Left lung (tissue), 10 donors: ENCODE measurements around the gene PTPRM. TPM values are rescaled to one million over a fixed set of nuclear protein-coding genes. Genes with fewer than 3 reads are reported as not detected.

Source experiments
- ATAC-seq: fragments of 200-7000 bp; cut with Tn5 transposase; one replicate; pipeline ENCODE4 v1.9.1; 2020; ENCODE audit warnings: moderate library complexity
- DNase-seq, 4 donors: peaks; one replicate each; pipeline ENCODE4 v3.0.0-alpha.2; 2013 to 2020
- H3K27ac ChIP-seq, 2 donors: fragments of 200-600 bp; sonication (generic) in 1 of 2; one replicate each; pipeline versions ENCODE4 v1.5.0 to v1.8.0; 2020 to 2021
- H3K27me3 ChIP-seq, 2 donors: fragments of 200-600 bp; sonication (generic) in 1 of 2; one replicate each; pipeline versions ENCODE4 v1.5.0 to v1.8.0; 2020 to 2021
- H3K36me3 ChIP-seq, 2 donors: fragments of 200-600 bp; sonication (generic) in 1 of 2; one replicate each; pipeline versions ENCODE4 v1.5.0 to v1.8.0; 2020 to 2021
- H3K4me1 ChIP-seq, 2 donors: fragments of 200-600 bp; one replicate each; pipeline ENCODE4 v1.8.0; 2021
- H3K4me3 ChIP-seq, 2 donors: fragments of 200-600 bp; sonication (generic) in 1 of 2; one replicate each; pipeline versions ENCODE4 v1.5.0 to v1.8.0; 2020 to 2021; ENCODE audit warnings: mild to moderate bottlenecking in 1 of 2
- H3K9me3 ChIP-seq, 2 donors: fragments of 200-600 bp; sonication (generic) in 1 of 2; one replicate each; pipeline versions ENCODE4 v1.5.0 to v1.8.0; 2020 to 2021
- CTCF ChIP-seq, 2 donors: fragments of 200-600 bp; sonication (generic) in 1 of 2; IDR thresholded peaks; one replicate each; pipeline versions ENCODE4 v1.5.0 to v1.8.0; 2021; ENCODE audit warnings: antibody characterized with exemption in 2 of 2
- intact Hi-C, 2 donors: fragments of 100-400 bp; cut with DNase I; formaldehyde crosslinking; loops; one replicate each; pipeline versions ENCODE4 v1.11.2 to v1.14.2; 2022
- polyA plus RNA-seq, 6 donors: library from polyadenylated mRNA; unstranded; fragments of 120-200 nt; gene quantifications; one replicate each; pipeline ENCODE4 v1.2.1, GENCODE V29; 2013; ENCODE audit not compliant: insufficient read length in 6 of 6
- total RNA-seq, 2 donors: library from RNA; stranded (reverse); fragmentation: NEBNext Ultra II Directional; extraction: Animal tissue kit (Norgen Biotek cat#: 25700); gene quantifications; one replicate each; pipeline ENCODE4 v1.2.1, GENCODE V29; 2021
- donor health status: DM: no; HTN: yes; CAD: no.
- donor health status: DM: no; HTN: no; CAD: no.

PTPRM gene
- total and polyA plus RNA-seq, 8 donors, result 76.4 to 99.6 (median 90.1) TPM

- Histone ChIP-seq H3K4me1 (peaks cover 7 to 14% of the 10 kb centered on the region in 2 donors), H3K27me3 (no peaks in the 10 kb centered on the region), H3K27ac (no peak overlapping the region), H3K36me3 (no peaks in the 10 kb centered on the region), H3K4me3 (no peak overlapping the region), H3K9me3 (peaks cover 0 to 10% of the 10 kb centered on the region in 2 donors)
- ATAC-seq, result no peak
- TF ChIP-seq CTCF (IDR thresholded peaks at IDR 0.05), result no peak
- peak in 1 of 4 donors; percentile 6 for DNase-seq
- intact Hi-C loops, result no loop called here
Observed at GRCh38 chr18:8176109-8176508, 609.0 kb downstream of the PTPRM start.

- Histone ChIP-seq H3K27ac (peak overlapping the region; percentile 45 to 57), H3K9me3 (peaks cover 0 to 10% of the 10 kb centered on the region in 2 donors), H3K27me3 (no peaks in the 10 kb centered on the region), H3K4me1 (peaks cover 7 to 14% of the 10 kb centered on the region in 2 donors), H3K4me3 (no peak overlapping the region), H3K36me3 (no peaks in the 10 kb centered on the region)
- intact Hi-C loops, result no loop called here
- ATAC-seq, result peak; percentile 60
- no peak for DNase-seq
- TF ChIP-seq CTCF (IDR thresholded peaks at IDR 0.05), result no peak
Observed at GRCh38 chr18:8176554-8176953, 609.4 kb downstream of the PTPRM start.

GRCh38 chr18:8177330-8178016, 610.4 kb downstream of the PTPRM start:
- peak in 2 of 4 donors; percentile 13 to 52 for DNase-seq
- ATAC-seq, result peak; percentile 98
- H3K27ac ChIP-seq, result peak overlapping the region; percentile 45 to 57
- H3K4me3 ChIP-seq, result no peak overlapping the region
- peaks cover 7 to 14% of the 10 kb centered on the region in 2 donors for H3K4me1 ChIP-seq
- peaks cover 0 to 10% of the 10 kb centered on the region in 2 donors for H3K9me3 ChIP-seq
- no peaks in the 10 kb centered on the region for H3K27me3 ChIP-seq
- intact Hi-C loops, result no loop called here
- no peak for TF ChIP-seq CTCF (IDR thresholded peaks at IDR 0.05)
- no peaks in the 10 kb centered on the region for H3K36me3 ChIP-seq

- no peak for TF ChIP-seq CTCF (IDR thresholded peaks at IDR 0.05)
- Histone ChIP-seq H3K4me1 (no peaks in the 10 kb centered on the region), H3K36me3 (no peaks in the 10 kb centered on the region), H3K9me3 (no peaks in the 10 kb centered on the region), H3K27me3 (no peaks in the 10 kb centered on the region), H3K27ac (no peak overlapping the region), H3K4me3 (no peak overlapping the region)
- intact Hi-C loops, result no loop called here
- DNase-seq, result no peak
- no peak for ATAC-seq
Observed at GRCh38 chr18:8186413-8186812, 619.3 kb downstream of the PTPRM start.

- ATAC-seq (no peak), DNase-seq (no peak)
- H3K4me1 ChIP-seq, result no peaks in the 10 kb centered on the region
- no peak overlapping the region for H3K4me3 ChIP-seq
- no peaks in the 10 kb centered on the region for H3K27me3 ChIP-seq
- H3K27ac ChIP-seq, result no peak overlapping the region
- intact Hi-C loops, result no loop called here
- H3K9me3 ChIP-seq, result no peaks in the 10 kb centered on the region
- no peaks in the 10 kb centered on the region for H3K36me3 ChIP-seq
- TF ChIP-seq CTCF (IDR thresholded peaks at IDR 0.05), result no peak
Observed at GRCh38 chr18:8188184-8188583, 621.1 kb downstream of the PTPRM start.
